ENCODE results near the gene GUSB. TPM values are rescaled to one million over a fixed set of nuclear protein-coding genes. Genes with fewer than 3 reads are reported as not detected.

The GUSB gene
- total and polyA plus RNA-seq, 4 donors: 39.8 to 68.4 (median 55.4) TPM

GRCh38 chr7:65978891-65979582 is 3.0 kb downstream of the GUSB start:
- DNase-seq (no peak), ATAC-seq (ENCODE audit: insufficient read depth, low FRiP score) (no peak)
- no peak overlapping the region for H3K4me3 ChIP-seq
- WGBS, 2 donors: 96 to 97% methylated on average over 18 of the region's 18 CpGs
- peaks cover 0 to 31% (median 10%) of the 10 kb centered on the region in 4 donors for H3K36me3 ChIP-seq (ENCODE audit: control insufficient read depth in 4 of 4, insufficient read depth in 4 of 4, low read length in 4 of 4)
- peaks cover 0 to 2% (median 0%) of the 10 kb centered on the region in 4 donors for H3K9me3 ChIP-seq (ENCODE audit: control insufficient read depth in 4 of 4, insufficient read depth in 3 of 4, low read length in 3 of 4)
- peaks cover 0 to 15% (median 7%) of the 10 kb centered on the region in 5 donors for H3K4me1 ChIP-seq (ENCODE audit: control insufficient read depth in 5 of 5, insufficient read depth in 5 of 5, low read length in 5 of 5)
- no peak overlapping the region for H3K9ac ChIP-seq (ENCODE audit: insufficient read depth in 1 of 2, low read length in 2 of 2)
- H3K27me3 ChIP-seq (ENCODE audit: control insufficient read depth in 3 of 3, insufficient read depth in 3 of 3, low read length in 2 of 3): no peaks in the 10 kb centered on the region
- TF ChIP-seq, protein P1, sequence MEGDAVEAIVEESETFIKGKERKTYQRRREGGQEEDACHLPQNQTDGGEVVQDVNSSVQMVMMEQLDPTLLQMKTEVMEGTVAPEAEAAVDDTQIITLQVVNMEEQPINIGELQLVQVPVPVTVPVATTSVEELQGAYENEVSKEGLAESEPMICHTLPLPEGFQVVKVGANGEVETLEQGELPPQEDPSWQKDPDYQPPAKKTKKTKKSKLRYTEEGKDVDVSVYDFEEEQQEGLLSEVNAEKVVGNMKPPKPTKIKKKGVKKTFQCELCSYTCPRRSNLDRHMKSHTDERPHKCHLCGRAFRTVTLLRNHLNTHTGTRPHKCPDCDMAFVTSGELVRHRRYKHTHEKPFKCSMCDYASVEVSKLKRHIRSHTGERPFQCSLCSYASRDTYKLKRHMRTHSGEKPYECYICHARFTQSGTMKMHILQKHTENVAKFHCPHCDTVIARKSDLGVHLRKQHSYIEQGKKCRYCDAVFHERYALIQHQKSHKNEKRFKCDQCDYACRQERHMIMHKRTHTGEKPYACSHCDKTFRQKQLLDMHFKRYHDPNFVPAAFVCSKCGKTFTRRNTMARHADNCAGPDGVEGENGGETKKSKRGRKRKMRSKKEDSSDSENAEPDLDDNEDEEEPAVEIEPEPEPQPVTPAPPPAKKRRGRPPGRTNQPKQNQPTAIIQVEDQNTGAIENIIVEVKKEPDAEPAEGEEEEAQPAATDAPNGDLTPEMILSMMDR (IDR thresholded peaks at IDR 0.05; ENCODE audit: control extremely low read depth, extremely low read depth): no peak
- H3K27ac ChIP-seq (ENCODE audit: low read depth in 1 of 2, low read length in 1 of 2): no peak overlapping the region

GRCh38 chr7:65976659-65977196 is 5.3 kb downstream of the GUSB start:
- H3K9me3 ChIP-seq (ENCODE audit: control insufficient read depth in 4 of 4, insufficient read depth in 3 of 4, low read length in 3 of 4): peaks cover 0 to 2% (median 0%) of the 10 kb centered on the region in 4 donors
- peaks cover 6 to 47% (median 23%) of the 10 kb centered on the region in 4 donors for H3K36me3 ChIP-seq (ENCODE audit: control insufficient read depth in 4 of 4, insufficient read depth in 4 of 4, low read length in 4 of 4)
- peaks cover 0 to 10% (median 3%) of the 10 kb centered on the region in 5 donors for H3K4me1 ChIP-seq (ENCODE audit: control insufficient read depth in 5 of 5, insufficient read depth in 5 of 5, low read length in 5 of 5)
- 96 to 97% methylated on average over 16 of the region's 16 CpGs for WGBS, 2 donors
- TF ChIP-seq, protein P1 (IDR thresholded peaks at IDR 0.05; ENCODE audit: control extremely low read depth, extremely low read depth): no peak
- no peak for ATAC-seq (ENCODE audit: insufficient read depth, low FRiP score)
- no peak overlapping the region for H3K27ac ChIP-seq (ENCODE audit: low read depth in 1 of 2, low read length in 1 of 2)
- H3K4me3 ChIP-seq: no peak overlapping the region
- no peak overlapping the region for H3K9ac ChIP-seq (ENCODE audit: insufficient read depth in 1 of 2, low read length in 2 of 2)
- no peak for DNase-seq
- no peaks in the 10 kb centered on the region for H3K27me3 ChIP-seq (ENCODE audit: control insufficient read depth in 3 of 3, insufficient read depth in 3 of 3, low read length in 2 of 3)

DNA sequence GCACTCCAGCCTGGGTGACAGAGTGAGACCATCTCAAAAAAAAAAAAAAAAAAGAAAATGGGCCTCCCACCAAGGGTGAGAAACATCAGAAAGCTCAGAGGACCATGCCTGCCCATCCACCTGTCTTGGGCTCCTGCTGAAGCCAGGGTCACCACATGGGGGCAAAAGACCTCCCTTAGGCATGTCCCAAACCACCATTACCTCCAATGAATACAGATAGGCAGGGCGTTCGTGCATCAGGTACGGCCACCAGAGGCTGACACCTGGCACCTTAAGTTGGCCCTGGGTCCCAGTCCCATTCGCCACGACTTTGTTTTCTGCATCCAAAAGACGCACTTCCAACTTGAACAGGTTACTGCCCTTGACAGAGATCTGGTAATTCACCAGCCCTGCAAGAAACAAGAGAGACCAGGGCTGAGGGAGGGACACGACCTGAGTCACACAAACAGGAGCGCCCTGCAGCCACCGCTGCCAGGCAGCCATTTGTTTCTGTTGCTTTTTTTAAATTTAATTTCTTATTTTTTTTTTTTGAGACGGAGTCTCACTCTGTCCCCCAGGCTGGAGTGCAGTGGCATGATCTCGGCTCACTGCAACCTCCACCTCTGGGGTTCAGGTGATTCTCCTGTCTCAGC is 6.1 kb downstream of the GUSB start:
- H3K4me3 ChIP-seq: no peak overlapping the region
- peaks cover 0 to 2% (median 0%) of the 10 kb centered on the region in 4 donors for H3K9me3 ChIP-seq (ENCODE audit: control insufficient read depth in 4 of 4, insufficient read depth in 3 of 4, low read length in 3 of 4)
- no peaks in the 10 kb centered on the region for H3K27me3 ChIP-seq (ENCODE audit: control insufficient read depth in 3 of 3, insufficient read depth in 3 of 3, low read length in 2 of 3)
- TF ChIP-seq, protein P1 (IDR thresholded peaks at IDR 0.05; ENCODE audit: control extremely low read depth, extremely low read depth): no peak
- peaks cover 6 to 53% (median 24%) of the 10 kb centered on the region in 4 donors for H3K36me3 ChIP-seq (ENCODE audit: control insufficient read depth in 4 of 4, insufficient read depth in 4 of 4, low read length in 4 of 4)
- ATAC-seq (ENCODE audit: insufficient read depth, low FRiP score): no peak
- DNase-seq: no peak
- H3K27ac ChIP-seq (ENCODE audit: low read depth in 1 of 2, low read length in 1 of 2): no peak overlapping the region
- no peak overlapping the region for H3K9ac ChIP-seq (ENCODE audit: insufficient read depth in 1 of 2, low read length in 2 of 2)
- peaks cover 0 to 10% (median 2%) of the 10 kb centered on the region in 5 donors for H3K4me1 ChIP-seq (ENCODE audit: control insufficient read depth in 5 of 5, insufficient read depth in 5 of 5, low read length in 5 of 5)
- 95 to 97% methylated on average over 11 of the region's 11 CpGs for WGBS, 2 donors
